ENCODE measurements around the gene GKN1. TPM values are rescaled to one million over a fixed set of nuclear protein-coding genes. Genes with fewer than 3 reads are reported as not detected.

The GKN1 gene
- total and polyA plus RNA-seq, 4 donors, result not detected

DNA sequence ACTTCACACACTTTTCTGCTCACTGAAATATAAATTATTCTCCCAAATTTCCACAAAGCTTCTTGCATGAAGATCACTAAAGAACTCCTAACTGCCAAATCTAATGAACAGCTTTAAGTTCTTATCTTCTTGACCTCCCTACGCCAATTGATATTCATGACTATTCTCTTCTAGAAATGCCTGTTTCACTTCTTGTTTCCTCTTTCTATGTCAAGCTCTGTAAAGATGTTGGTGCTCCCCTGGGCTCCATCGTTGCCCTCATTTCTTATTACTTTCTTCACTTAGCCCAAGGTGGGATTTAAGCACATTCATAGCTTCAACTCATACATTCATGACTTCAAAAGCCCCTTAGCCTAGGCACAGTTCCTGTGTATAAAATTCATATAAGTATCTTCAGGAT is 29.3 kb downstream of the GKN1 start:
- no peak for DNase-seq (ENCODE audit: low spot score)

GRCh38 chr2:69007169-69007568 is 32.7 kb downstream of the GKN1 start:
- no peaks in the 10 kb centered on the region for H3K4me1 ChIP-seq (ENCODE audit: control insufficient read depth in 4 of 4, insufficient read depth in 4 of 4, low read length in 3 of 4)
- DNase-seq (ENCODE audit: low spot score), result no peak
- no peak overlapping the region for H3K4me3 ChIP-seq (ENCODE audit: low read depth in 1 of 3, low read length in 3 of 3)
- peaks cover 0 to under 1% (median 0%) of the 10 kb centered on the region in 4 donors for H3K9me3 ChIP-seq (ENCODE audit: control insufficient read depth in 4 of 4, low read length in 3 of 4)
- H3K36me3 ChIP-seq (ENCODE audit: control insufficient read depth in 4 of 4, insufficient read depth in 3 of 4, low read depth in 1 of 4, low read length in 3 of 4), result no peaks in the 10 kb centered on the region
- H3K27me3 ChIP-seq (ENCODE audit: control insufficient read depth in 4 of 4, insufficient read depth in 4 of 4, low read length in 3 of 4), result no peaks in the 10 kb centered on the region
- no peak for TF ChIP-seq RXRA (IDR thresholded peaks at IDR 0.05)
- TF ChIP-seq GABPA (IDR thresholded peaks at IDR 0.05 in 1 of 2, conservative IDR thresholded peaks at IDR 0.05 in 1 of 2), result no peak
- TF ChIP-seq, protein P1, sequence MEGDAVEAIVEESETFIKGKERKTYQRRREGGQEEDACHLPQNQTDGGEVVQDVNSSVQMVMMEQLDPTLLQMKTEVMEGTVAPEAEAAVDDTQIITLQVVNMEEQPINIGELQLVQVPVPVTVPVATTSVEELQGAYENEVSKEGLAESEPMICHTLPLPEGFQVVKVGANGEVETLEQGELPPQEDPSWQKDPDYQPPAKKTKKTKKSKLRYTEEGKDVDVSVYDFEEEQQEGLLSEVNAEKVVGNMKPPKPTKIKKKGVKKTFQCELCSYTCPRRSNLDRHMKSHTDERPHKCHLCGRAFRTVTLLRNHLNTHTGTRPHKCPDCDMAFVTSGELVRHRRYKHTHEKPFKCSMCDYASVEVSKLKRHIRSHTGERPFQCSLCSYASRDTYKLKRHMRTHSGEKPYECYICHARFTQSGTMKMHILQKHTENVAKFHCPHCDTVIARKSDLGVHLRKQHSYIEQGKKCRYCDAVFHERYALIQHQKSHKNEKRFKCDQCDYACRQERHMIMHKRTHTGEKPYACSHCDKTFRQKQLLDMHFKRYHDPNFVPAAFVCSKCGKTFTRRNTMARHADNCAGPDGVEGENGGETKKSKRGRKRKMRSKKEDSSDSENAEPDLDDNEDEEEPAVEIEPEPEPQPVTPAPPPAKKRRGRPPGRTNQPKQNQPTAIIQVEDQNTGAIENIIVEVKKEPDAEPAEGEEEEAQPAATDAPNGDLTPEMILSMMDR (IDR thresholded peaks at IDR 0.05; ENCODE audit: low read depth, low read length, missing input control), result no peak
- TF ChIP-seq HNF4A (conservative IDR thresholded peaks at IDR 0.05), result no peak
- TF ChIP-seq FOXA1 (IDR thresholded peaks at IDR 0.05), result no peak
- TF ChIP-seq NR2F2 (IDR thresholded peaks at IDR 0.05), result no peak
- TF ChIP-seq YY1 (IDR thresholded peaks at IDR 0.05), result no peak
- TF ChIP-seq REST (IDR thresholded peaks at IDR 0.05), result no peak
- TF ChIP-seq HNF4G (IDR thresholded peaks at IDR 0.05), result no peak
- TF ChIP-seq, protein P2, sequence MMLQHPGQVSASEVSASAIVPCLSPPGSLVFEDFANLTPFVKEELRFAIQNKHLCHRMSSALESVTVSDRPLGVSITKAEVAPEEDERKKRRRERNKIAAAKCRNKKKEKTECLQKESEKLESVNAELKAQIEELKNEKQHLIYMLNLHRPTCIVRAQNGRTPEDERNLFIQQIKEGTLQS (IDR thresholded peaks at IDR 0.05), result no peak
- TF ChIP-seq TAF1 (conservative IDR thresholded peaks at IDR 0.05), result no peak
- no peak for TF ChIP-seq JUND (IDR thresholded peaks at IDR 0.05)
- H3K9ac ChIP-seq (ENCODE audit: low read depth in 1 of 2, low read length in 2 of 2), result no peak overlapping the region
- no peak overlapping the region for H3K27ac ChIP-seq (ENCODE audit: low read depth in 1 of 2, low read length in 2 of 2)

More for the DNA sequence above, 29.3 kb downstream of the GKN1 start:
- Histone ChIP-seq H3K9ac (ENCODE audit: low read depth in 1 of 2, low read length in 2 of 2) (no peak overlapping the region), H3K27me3 (ENCODE audit: control insufficient read depth in 4 of 4, insufficient read depth in 4 of 4, low read length in 3 of 4) (no peaks in the 10 kb centered on the region), H3K4me3 (ENCODE audit: low read depth in 1 of 3, low read length in 3 of 3) (no peak overlapping the region), H3K36me3 (ENCODE audit: control insufficient read depth in 4 of 4, insufficient read depth in 3 of 4, low read depth in 1 of 4, low read length in 3 of 4) (no peaks in the 10 kb centered on the region), H3K27ac (ENCODE audit: low read depth in 1 of 2, low read length in 2 of 2) (no peak overlapping the region), H3K9me3 (ENCODE audit: control insufficient read depth in 4 of 4, low read length in 3 of 4) (peaks cover 2 to 6% (median 4%) of the 10 kb centered on the region in 4 donors), H3K4me1 (ENCODE audit: control insufficient read depth in 4 of 4, insufficient read depth in 4 of 4, low read length in 3 of 4) (no peaks in the 10 kb centered on the region)
- WGBS, result 82% methylated on average over 2 of the region's 2 CpGs
- TF ChIP-seq FOXA1 (IDR thresholded peaks at IDR 0.05) (no peak), NR2F2 (IDR thresholded peaks at IDR 0.05) (no peak)

DNA sequence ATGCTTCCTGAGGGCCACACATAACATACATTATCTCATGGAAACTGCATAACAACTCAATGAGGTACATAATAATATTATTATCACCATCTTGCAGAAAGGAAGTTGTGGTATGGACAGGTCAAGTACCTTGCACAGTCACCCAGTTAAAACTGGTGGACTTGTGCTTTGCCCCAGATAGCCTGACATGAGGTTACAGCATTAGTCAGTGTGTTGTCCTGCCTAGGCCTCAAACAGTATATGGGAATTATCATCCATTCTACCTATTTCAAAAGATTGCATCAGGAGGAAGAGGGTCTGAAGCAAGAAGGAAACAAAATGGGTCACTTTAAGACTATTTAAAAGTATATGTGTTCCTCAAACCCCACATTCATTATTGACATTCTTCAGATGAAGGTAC is 33.2 kb downstream of the GKN1 start:
- H3K4me1 ChIP-seq (ENCODE audit: control insufficient read depth in 4 of 4, insufficient read depth in 4 of 4, low read length in 3 of 4), result peaks cover 0 to 1% (median under 1%) of the 10 kb centered on the region in 4 donors
- peaks cover 0 to under 1% (median 0%) of the 10 kb centered on the region in 4 donors for H3K27me3 ChIP-seq (ENCODE audit: control insufficient read depth in 4 of 4, insufficient read depth in 4 of 4, low read length in 3 of 4)
- no peak overlapping the region for H3K4me3 ChIP-seq (ENCODE audit: low read depth in 1 of 3, low read length in 3 of 3)
- no peak overlapping the region for H3K9ac ChIP-seq (ENCODE audit: low read depth in 1 of 2, low read length in 2 of 2)
- H3K36me3 ChIP-seq (ENCODE audit: control insufficient read depth in 4 of 4, insufficient read depth in 3 of 4, low read depth in 1 of 4, low read length in 3 of 4), result no peaks in the 10 kb centered on the region
- no peaks in the 10 kb centered on the region for H3K9me3 ChIP-seq (ENCODE audit: control insufficient read depth in 4 of 4, low read length in 3 of 4)
- no peak overlapping the region for H3K27ac ChIP-seq (ENCODE audit: low read depth in 1 of 2, low read length in 2 of 2)
- DNase-seq (ENCODE audit: low spot score), result no peak
- no peak for TF ChIP-seq TAF1 (conservative IDR thresholded peaks at IDR 0.05)
- no peak for TF ChIP-seq RXRA (IDR thresholded peaks at IDR 0.05)
- TF ChIP-seq, protein P3, sequence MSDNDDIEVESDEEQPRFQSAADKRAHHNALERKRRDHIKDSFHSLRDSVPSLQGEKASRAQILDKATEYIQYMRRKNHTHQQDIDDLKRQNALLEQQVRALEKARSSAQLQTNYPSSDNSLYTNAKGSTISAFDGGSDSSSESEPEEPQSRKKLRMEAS (IDR thresholded peaks at IDR 0.05), result no peak
- no peak for TF ChIP-seq REST (IDR thresholded peaks at IDR 0.05)
- TF ChIP-seq, protein P2 (IDR thresholded peaks at IDR 0.05), result no peak
- no peak for TF ChIP-seq JUND (IDR thresholded peaks at IDR 0.05)
- TF ChIP-seq, protein P1 (IDR thresholded peaks at IDR 0.05; ENCODE audit: low read depth, low read length, missing input control), result no peak
- TF ChIP-seq YY1 (IDR thresholded peaks at IDR 0.05), result no peak
- TF ChIP-seq FOXA1 (IDR thresholded peaks at IDR 0.05), result no peak
- TF ChIP-seq HNF4A (conservative IDR thresholded peaks at IDR 0.05), result no peak
- no peak for TF ChIP-seq HNF4G (IDR thresholded peaks at IDR 0.05)
- no peak for TF ChIP-seq SP1 (IDR thresholded peaks at IDR 0.05)
- no peak for TF ChIP-seq GABPA (IDR thresholded peaks at IDR 0.05 in 1 of 2, conservative IDR thresholded peaks at IDR 0.05 in 1 of 2)
